ENCODE results near the gene NOSTRIN.

DNA sequence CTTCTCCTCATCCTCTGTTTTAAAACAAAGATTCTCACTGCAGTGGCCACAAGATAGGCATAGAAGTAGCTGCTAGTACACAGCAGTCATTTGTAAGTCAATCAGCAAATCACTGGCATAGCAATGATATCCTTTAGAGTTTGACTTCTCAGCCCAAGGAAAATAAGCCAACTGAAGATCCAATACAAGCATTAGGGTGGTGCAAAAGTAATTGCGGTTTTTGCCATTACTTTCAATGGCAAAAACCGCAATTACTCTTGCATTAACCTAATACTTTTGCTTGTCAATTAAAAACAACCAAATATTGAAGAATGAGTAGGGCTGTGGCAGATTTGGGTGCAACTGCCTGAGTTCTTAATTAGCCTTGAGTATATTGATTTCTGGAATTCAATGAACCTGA is 101.5 kb downstream of the NOSTRIN start:
- no peak for TF ChIP-seq EZH2 (IDR thresholded peaks at IDR 0.05; ENCODE audit: insufficient read depth, poor library complexity, severe bottlenecking)
- TF ChIP-seq EZH2phosphoT487 (IDR thresholded peaks at IDR 0.05; ENCODE audit: insufficient read depth, low read depth), result no peak

Data from GM23248 (cell line).